ENCODE measurements around the gene STOM.

Gene STOM

GRCh38 chr9:121344184-121344583 lies 25.9 kb downstream of the STOM start:
- TF ChIP-seq ZNF274 (IDR thresholded peaks at IDR 0.05; ENCODE audit: low read depth, low read length): no peak
- H3K4me3 ChIP-seq (ENCODE audit: low read length): no peak overlapping the region

GRCh38 chr9:121340676-121341392 lies 29.2 kb downstream of the STOM start:
- TF ChIP-seq ZNF274 (IDR thresholded peaks at IDR 0.05; ENCODE audit: low read depth, low read length): no peak
- H3K4me3 ChIP-seq (ENCODE audit: low read length): no peak overlapping the region

DNA sequence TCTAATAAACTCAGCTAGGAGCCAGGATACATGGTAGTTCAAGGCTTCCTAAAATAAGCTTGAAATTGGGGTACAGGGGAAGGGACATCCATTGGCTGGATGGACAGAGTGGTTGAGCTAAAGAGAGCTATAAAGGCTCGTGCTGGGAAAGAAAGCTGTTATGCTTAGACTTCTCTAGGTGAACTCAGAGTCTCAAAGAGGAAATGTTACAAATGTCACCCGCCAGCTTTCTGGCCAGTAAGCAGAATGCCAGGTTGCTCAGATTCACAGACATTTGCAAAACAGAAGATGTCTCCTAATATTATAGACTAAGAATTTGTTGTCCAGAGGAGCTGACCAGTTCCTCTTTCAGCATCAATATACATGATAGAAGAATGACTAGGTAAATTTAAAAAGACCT lies 30.6 kb downstream of the STOM start:
- no peak overlapping the region for H3K4me3 ChIP-seq (ENCODE audit: low read length)
- TF ChIP-seq ZNF274 (IDR thresholded peaks at IDR 0.05; ENCODE audit: low read depth, low read length): no peak

- H3K4me3 ChIP-seq (ENCODE audit: low read length): no peak overlapping the region
- no peak for TF ChIP-seq ZNF274 (IDR thresholded peaks at IDR 0.05; ENCODE audit: low read depth, low read length)
Measured at GRCh38 chr9:121336665-121337064, 33.4 kb downstream of the STOM start.

DNA sequence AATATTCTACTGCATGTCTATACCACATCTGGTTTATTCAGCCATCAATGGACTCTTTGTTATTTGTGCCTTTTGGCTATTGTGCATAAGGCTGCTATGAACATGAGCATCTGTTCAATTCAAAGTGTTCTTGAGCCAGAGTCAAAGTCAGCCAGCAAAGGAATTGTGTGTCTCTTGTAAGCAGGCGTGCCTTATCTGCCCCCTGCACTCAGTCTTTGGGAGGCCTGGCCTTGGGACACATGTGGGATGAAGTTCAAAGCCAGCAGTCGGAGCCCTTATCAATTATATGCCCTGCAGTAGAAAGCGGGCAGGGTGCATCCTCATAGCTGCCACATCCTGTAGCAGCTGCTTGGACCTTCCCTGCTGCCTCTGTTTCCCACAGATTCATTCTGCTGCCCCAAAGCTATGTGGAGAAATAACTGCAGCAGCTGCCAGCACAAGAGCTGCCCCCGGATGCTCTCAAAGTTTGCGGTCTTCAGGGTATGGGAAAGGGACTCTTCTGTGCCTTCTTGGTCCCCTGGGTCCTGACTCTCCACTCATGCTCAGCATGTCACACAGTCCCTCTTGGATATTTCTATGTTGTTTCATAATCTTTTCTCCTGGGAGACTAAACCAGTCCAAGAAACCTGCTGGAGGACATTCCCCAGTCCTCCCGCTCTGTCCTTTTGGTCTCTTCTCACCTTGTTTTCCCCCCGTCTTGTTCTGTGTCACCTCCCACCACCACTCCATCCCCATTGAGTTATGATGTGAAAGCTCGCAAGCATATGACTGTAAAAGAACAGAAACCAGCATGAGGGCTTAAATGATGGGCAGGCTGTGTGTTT lies 35.9 kb downstream of the STOM start:
- no peak overlapping the region for H3K4me3 ChIP-seq (ENCODE audit: low read length)
- TF ChIP-seq ZNF274 (IDR thresholded peaks at IDR 0.05; ENCODE audit: low read depth, low read length): no peak

DNA sequence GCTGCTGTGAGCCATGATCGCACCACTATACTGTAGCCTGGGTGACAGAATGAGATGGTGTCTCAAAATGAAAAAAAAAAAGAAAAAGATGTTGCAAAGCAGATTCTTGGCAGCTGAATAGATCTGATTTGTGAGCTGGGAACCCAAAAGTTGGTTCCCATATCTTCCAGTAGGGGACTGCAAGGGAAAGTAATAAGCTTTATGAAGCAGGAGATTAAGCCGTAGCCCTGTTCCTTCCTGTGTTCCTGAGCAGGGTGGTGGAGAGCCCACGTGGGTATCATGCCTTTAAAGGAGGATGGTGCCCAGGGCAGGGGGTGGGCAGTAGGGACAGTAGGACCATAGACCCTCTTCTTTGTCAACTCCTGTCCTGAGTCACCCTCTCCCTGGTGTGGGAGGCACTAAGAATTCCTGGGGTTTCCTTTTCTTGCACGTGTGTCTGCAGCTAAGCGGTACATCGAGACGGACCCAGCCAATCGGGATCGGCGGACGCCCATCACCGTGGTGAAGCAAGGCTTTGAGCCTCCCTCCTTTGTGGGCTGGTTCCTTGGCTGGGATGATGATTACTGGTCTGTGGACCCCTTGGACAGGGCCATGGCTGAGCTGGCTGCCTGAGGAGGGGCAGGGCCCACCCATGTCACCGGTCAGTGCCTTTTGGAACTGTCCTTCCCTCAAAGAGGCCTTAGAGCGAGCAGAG lies 37.9 kb downstream of the STOM start:
- TF ChIP-seq ZNF274 (IDR thresholded peaks at IDR 0.05; ENCODE audit: low read depth, low read length): no peak
- H3K4me3 ChIP-seq (ENCODE audit: low read length): no peak overlapping the region

DNA sequence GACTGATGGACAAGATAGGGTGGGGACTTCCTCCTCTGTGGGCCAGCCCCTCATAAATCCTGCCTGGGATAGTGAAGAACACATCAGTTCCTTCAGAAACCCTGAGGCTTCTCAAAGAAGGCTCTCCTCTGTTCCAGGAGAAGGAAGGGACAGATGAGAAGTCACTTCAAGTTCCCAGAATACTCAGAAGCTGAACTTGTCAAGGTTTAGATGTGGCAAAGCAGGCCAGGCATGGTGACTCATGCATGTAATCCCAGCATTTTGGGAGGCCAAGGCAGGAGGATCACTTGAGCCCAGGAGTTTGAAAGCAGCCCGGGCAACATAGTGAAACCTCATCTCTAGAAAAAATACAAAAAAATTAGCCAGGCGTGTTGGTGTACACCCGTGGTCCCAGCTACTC lies 38.5 kb downstream of the STOM start:
- no peak for TF ChIP-seq ZNF274 (IDR thresholded peaks at IDR 0.05; ENCODE audit: low read depth, low read length)
- no peak overlapping the region for H3K4me3 ChIP-seq (ENCODE audit: low read length)

DNA sequence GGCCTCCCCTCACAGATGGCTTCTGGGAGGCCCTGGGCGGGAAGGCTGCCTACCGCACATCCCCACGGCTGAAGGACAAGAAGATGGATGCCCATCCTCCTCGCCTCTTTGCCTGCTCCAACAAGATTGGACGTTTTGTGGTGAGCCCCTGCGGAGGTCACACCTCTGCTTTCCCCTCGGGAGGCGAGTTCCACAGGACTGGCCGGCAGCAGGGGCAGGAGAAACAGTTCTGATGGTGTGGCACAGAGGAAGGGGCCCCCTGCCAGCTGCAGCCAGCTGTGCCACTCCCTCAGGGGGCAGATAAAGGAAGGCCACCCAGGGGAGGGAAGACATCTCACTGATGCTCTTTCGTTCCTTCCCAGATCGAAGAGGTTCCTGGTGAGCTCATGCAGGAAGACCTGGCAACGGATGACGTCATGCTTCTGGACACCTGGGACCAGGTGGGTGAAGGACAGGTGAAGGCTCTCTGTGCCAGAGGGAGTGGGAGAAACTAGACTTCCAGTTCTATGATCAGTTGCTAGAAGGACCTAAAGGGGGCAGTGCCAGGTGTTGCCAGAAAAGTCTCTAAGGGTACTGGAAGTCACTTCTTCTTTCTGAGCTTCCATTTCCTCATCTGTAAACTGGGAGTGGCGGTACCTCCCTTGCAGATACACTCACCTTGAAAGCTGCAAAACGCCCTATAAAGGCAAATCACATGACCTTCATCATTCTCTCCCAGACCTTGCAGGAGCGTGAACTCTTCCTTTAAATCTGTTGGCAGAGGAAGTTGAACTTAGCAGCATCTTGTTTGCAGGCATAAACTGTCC lies 41.0 kb downstream of the STOM start:
- H3K4me3 ChIP-seq (ENCODE audit: low read length): no peak overlapping the region
- TF ChIP-seq ZNF274 (IDR thresholded peaks at IDR 0.05; ENCODE audit: low read depth, low read length): no peak

- H3K4me3 ChIP-seq (ENCODE audit: low read length): no peak overlapping the region
- no peak for TF ChIP-seq ZNF274 (IDR thresholded peaks at IDR 0.05; ENCODE audit: low read depth, low read length)
Measured at GRCh38 chr9:121328476-121328875, 41.6 kb downstream of the STOM start.

DNA sequence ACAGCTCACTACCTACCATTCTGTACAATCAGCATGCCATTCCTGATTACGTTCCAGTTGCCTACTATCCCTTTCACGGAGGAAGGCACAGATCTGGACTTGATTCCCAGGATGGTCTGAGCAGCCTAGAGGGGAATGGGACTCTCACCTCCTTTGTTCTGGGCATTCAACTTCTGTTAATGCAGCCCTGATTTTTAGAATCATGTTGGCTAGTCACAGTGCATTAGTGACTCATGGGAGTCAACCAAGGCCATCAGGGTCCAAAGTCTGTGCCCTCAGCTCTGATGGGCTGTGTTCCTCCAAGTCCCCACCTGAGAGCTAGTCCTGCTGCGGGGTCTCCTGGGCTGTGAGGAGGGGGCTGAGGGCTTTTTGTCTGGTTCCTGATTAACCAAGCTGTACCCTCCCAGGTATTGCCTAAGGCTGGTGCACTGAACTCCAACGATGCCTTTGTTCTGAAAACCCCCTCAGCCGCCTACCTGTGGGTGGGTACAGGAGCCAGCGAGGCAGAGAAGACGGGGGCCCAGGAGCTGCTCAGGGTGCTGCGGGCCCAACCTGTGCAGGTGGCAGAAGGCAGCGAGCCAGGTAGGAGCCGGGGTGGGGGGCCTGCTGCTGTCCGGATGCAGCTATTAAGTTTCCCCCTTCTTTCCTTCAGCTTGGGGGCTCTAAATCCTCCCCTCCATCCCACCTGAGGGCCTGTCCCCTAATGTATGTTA lies 43.0 kb downstream of the STOM start:
- TF ChIP-seq ZNF274 (IDR thresholded peaks at IDR 0.05; ENCODE audit: low read depth, low read length): no peak
- no peak overlapping the region for H3K4me3 ChIP-seq (ENCODE audit: low read length)

DNA sequence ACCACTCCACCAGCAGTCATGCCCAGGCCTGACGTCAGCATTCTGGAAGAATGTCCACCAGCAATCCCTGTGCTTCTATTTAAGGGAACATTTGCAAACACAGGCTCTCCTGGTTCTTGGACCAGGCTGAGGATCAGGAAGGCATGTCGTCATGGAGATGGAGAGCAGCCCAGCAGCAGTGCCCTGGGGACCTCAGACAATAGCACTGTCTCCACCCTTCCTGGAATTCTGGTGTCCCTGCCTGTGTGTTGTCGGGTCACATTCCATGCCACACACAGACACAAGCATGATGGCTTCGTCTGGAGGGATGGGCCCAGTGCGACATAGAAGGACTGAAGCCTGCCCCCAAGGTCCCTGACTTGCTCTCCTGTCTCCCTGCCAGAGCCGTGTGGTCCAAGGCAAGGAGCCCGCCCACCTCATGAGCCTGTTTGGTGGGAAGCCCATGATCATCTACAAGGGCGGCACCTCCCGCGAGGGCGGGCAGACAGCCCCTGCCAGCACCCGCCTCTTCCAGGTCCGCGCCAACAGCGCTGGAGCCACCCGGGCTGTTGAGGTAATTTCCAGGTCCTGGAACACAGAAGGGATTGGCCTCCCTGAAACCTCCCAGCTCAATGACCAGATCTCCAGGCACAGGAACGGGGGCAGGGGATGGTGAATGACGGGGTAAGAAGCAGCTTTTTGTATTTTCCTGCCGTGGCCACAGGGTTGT lies 43.8 kb downstream of the STOM start:
- no peak for TF ChIP-seq ZNF274 (IDR thresholded peaks at IDR 0.05; ENCODE audit: low read depth, low read length)
- no peak overlapping the region for H3K4me3 ChIP-seq (ENCODE audit: low read length)

DNA sequence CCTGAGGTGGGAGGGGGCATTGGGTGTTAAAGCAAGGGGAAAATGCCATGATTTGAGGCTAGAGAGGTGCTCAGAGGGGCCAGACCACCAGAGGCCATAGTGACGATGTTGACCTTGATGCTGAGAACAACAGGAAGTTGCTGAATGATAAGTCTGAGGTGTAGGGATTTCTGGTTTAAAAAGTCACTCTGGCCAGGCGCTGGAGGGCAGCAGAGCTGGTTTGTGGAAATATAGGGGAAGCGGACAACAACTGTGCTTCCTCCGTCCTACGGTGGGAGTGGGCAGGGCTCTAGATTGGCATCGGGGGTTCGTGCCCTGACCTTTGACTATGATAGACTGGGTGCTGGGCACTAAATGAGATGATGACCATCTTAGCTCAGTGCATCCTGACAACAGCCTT lies 44.7 kb downstream of the STOM start:
- no peak for TF ChIP-seq ZNF274 (IDR thresholded peaks at IDR 0.05; ENCODE audit: low read depth, low read length)
- no peak overlapping the region for H3K4me3 ChIP-seq (ENCODE audit: low read length)

DNA sequence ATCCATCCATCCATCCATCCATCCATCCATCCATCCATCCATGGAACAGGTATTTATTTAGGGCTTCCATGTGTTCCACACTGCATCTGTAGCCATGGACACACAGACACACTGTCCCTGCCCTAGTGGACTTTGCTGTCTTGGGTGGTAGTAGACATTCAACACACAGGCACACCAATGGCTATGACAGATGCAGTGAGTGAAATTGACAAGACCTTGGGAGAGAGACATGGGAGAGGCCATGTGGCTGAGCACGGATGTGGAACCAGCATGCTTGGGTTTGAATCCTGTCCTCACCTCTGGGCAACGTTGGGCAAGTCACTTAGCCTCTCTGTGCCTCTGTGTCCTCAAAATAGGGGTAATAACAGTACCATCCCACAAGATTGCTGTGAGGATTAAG lies 45.3 kb downstream of the STOM start:
- no peak for TF ChIP-seq ZNF274 (IDR thresholded peaks at IDR 0.05; ENCODE audit: low read depth, low read length)
- no peak overlapping the region for H3K4me3 ChIP-seq (ENCODE audit: low read length)
